ENCODE data around the gene NR1H3.
"Not testable (repeated sequence)": the region's sequence is repeated elsewhere in the genome, so short reads cannot be mapped to it uniquely, and the experiment has no call there.

Gene NR1H3

GRCh38 chr11:47308050-47308823 lies 50.4 kb downstream of the NR1H3 start:
- no peak for DNase-seq

- DNase-seq: no peak
Observed at GRCh38 chr11:47314992-47315391, 57.2 kb downstream of the NR1H3 start.

- DNase-seq: not testable (repeated sequence)
Observed at GRCh38 chr11:47316501-47316900, 58.7 kb downstream of the NR1H3 start.

- DNase-seq: no peak
Observed at GRCh38 chr11:47317064-47317828, 59.5 kb downstream of the NR1H3 start.

- DNase-seq: no peak
Observed at GRCh38 chr11:47318166-47318565, 60.4 kb downstream of the NR1H3 start.

All from DMS53 (cell line).